Ovary (tissue), 9 donors: ENCODE results near the gene PIK3R1. TPM values are rescaled to one million over a fixed set of nuclear protein-coding genes. Genes with fewer than 3 reads are reported as not detected.
"Not testable (repeated sequence)": the region's sequence is repeated elsewhere in the genome, so short reads cannot be mapped to it uniquely, and the experiment has no call there.

Source experiments
- DNase-seq, 5 donors: peaks; one replicate each; pipeline ENCODE4 v3.0.0-alpha.2; 2019 to 2020
- H3K27ac ChIP-seq, 2 donors: fragments of 200-600 bp; one replicate each; pipeline versions ENCODE4 v1.5.1 to v1.8.0; 2019 to 2022
- H3K27me3 ChIP-seq: fragments of 200-600 bp; one replicate; pipeline ENCODE4 v1.8.0; 2022
- H3K36me3 ChIP-seq: fragments of 200-600 bp; sonication (generic); one replicate; pipeline ENCODE4 v1.5.1; 2019
- H3K4me1 ChIP-seq: one replicate; pipeline ENCODE4 v1.8.1; 2013; ENCODE audit warnings: mild to moderate bottlenecking, moderate library complexity; ENCODE audit not compliant: insufficient read depth
- H3K4me3 ChIP-seq: fragments of 200-600 bp; sonication (generic); one replicate; pipeline ENCODE4 v1.5.1; 2017
- H3K9me3 ChIP-seq, 2 donors: fragments of 200-600 bp in 1 of 2; sonication (generic) in 1 of 2; one replicate each; pipeline versions ENCODE4 v1.5.1 to v1.8.1; 2013 to 2019; ENCODE audit warnings: mild to moderate bottlenecking in 1 of 2, moderate library complexity in 1 of 2
- EP300 ChIP-seq: sonication (generic); formaldehyde crosslinking; IDR thresholded peaks from one replicate; pipeline ENCODE4 v1.6.1; 2017; ENCODE audit warnings: antibody characterized with exemption
- POLR2A ChIP-seq: fragments of 450-650 bp; IDR thresholded peaks from one replicate; pipeline ENCODE4 v1.6.1; 2017; ENCODE audit warnings: antibody characterized with exemption, mild to moderate bottlenecking, moderate library complexity
- WGBS, 3 donors: extraction: QIAGEN DNeasy Blood & Tissue Kit in 1 of 3; methylation state at CpG; one replicate each; pipeline versions ENCODE4 v1.1.5 to v1.1.7; 2013 to 2017; 5-methylcytosine and 5-hydroxymethylcytosine counted together
- intact Hi-C, 4 donors: fragments of 100-400 bp; cut with DNase I; formaldehyde crosslinking; loops; one replicate each; pipeline versions ENCODE4 v1.11.0 to v1.15.1; 2022 to 2023
- polyA plus RNA-seq, 2 donors: library from polyadenylated mRNA; stranded (reverse); fragments of 200-250 nt in 1 of 2; fragments of 350-450 nt in 1 of 2; fragmentation: Illumina TruSeq in 1 of 2; extraction: RNeasy Lipid Tissue Mini Kit (QIAGEN cat#74804) in 1 of 2; gene quantifications; one replicate each; pipeline ENCODE4 v1.2.3, GENCODE V29; 2013 to 2014
- total RNA-seq, 7 donors: library from RNA; depleted of rRNA in 2 of 7; stranded (reverse); fragments of >200 nt in 2 of 7; fragmentation: NEBNext Ultra II Directional in 3 of 7; extraction: Animal tissue kit (Norgen Biotek cat#: 25700) in 3 of 7; gene quantifications; one replicate each; pipeline versions ENCODE4 v1.1.0 to v1.2.4, GENCODE V29; 2016 to 2023
- TF ChIP-seq, protein P1 (sequence below), 3 donors: fragments of 450-650 bp in 2 of 3; fragments of 200-600 bp in 1 of 3; IDR thresholded peaks; one replicate each; pipeline versions ENCODE4 v1.5.1 to v1.8.0; 2016 to 2022; ENCODE audit warnings: antibody characterized with exemption in 3 of 3, mild to moderate bottlenecking in 1 of 3
- donor health status: DM: no; HTN: no; CAD: no; lungs with moderate emphysema.
- donor health status: DM: no; HTN: no; CAD: no.
- donor health status: Bipolar disorder and iron deficiency.
- donor health status: DM: yes; HTN: yes; CAD: no.
- donor health status: DM: no; HTN: no; CAD: no.
- donor health status: DM: yes; HTN: yes; CAD: no.

PIK3R1 gene
- total and polyA plus RNA-seq, 9 donors = 25.2 to 206 (median 81.2) TPM

- H3K4me3 ChIP-seq = no peak overlapping the region
These were observed 16.7 kb downstream of the PIK3R1 start for GRCh38 chr5:68232277-68232676.

DNA sequence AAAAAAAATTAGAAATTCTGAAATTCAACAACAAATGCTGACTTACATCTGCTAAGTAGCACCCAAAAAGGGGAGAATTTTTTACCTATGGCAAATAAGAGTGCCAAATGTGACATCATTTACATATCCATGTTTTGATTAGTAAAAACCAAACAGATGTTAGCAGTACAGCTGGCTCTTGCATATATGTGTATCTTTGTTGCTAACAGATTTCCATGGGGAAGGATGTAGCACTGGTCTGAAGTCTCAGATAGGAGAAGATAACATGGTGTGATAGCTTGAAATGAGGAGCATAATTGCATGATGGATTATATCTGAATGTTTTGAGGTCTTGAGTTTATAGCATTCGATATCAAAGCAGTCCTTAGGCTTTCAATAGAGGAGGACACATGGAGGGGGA lies 17.5 kb downstream of the PIK3R1 start:
- DNase-seq = no peak
- Histone ChIP-seq H3K27me3 (no peaks in the 10 kb centered on the region), H3K4me3 (no peak overlapping the region), H3K9me3 (no peaks in the 10 kb centered on the region), H3K27ac (no peak overlapping the region), H3K4me1 (peaks cover 18% of the 10 kb centered on the region), H3K36me3 (no peaks in the 10 kb centered on the region)
- 78 to 82% (median 78%) methylated on average over 1 of the region's 1 CpG for WGBS, 3 donors
- intact Hi-C loops = no loop called here
- TF ChIP-seq EP300 (no peak), POLR2A (no peak)
- TF ChIP-seq, protein P1, sequence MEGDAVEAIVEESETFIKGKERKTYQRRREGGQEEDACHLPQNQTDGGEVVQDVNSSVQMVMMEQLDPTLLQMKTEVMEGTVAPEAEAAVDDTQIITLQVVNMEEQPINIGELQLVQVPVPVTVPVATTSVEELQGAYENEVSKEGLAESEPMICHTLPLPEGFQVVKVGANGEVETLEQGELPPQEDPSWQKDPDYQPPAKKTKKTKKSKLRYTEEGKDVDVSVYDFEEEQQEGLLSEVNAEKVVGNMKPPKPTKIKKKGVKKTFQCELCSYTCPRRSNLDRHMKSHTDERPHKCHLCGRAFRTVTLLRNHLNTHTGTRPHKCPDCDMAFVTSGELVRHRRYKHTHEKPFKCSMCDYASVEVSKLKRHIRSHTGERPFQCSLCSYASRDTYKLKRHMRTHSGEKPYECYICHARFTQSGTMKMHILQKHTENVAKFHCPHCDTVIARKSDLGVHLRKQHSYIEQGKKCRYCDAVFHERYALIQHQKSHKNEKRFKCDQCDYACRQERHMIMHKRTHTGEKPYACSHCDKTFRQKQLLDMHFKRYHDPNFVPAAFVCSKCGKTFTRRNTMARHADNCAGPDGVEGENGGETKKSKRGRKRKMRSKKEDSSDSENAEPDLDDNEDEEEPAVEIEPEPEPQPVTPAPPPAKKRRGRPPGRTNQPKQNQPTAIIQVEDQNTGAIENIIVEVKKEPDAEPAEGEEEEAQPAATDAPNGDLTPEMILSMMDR (IDR thresholded peaks at IDR 0.05) = no peak

More at GRCh38 chr5:68232277-68232676, 16.7 kb downstream of the PIK3R1 start:
- Histone ChIP-seq H3K27me3 (no peaks in the 10 kb centered on the region), H3K9me3 (no peaks in the 10 kb centered on the region), H3K27ac (no peak overlapping the region), H3K36me3 (no peaks in the 10 kb centered on the region), H3K4me1 (peaks cover 15% of the 10 kb centered on the region)
- DNase-seq = no peak
- 67 to 76% (median 71%) methylated on average over 4 of the region's 4 CpGs for WGBS, 3 donors
- intact Hi-C loops = no loop called here
- TF ChIP-seq, protein P1 (IDR thresholded peaks at IDR 0.05) = no peak
- TF ChIP-seq EP300 = no peak

DNA sequence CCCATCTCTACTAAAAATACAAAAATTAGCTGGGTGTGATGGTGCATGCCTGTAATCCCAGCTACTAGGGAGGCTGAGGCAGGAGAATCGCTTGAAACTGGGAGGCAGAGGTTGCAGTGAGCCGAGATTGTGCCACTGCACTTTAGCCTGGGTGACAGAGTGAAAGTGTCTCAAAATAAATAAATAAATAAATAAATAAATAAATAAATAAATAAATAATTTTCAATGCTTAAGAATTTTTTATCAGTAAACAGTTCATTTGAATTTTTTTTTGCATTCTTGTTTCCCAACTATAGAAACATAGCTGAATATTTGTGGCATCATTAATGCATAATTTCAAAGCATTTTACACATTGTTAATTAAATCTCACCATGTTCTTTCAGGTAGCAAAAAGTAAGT lies 19.7 kb downstream of the PIK3R1 start:
- H3K4me1 ChIP-seq = peaks cover 22% of the 10 kb centered on the region
- DNase-seq, H3K27me3 ChIP-seq, H3K36me3 ChIP-seq, H3K27ac ChIP-seq, intact Hi-C loops, H3K4me3 ChIP-seq, H3K9me3 ChIP-seq: not testable (repeated sequence)
- WGBS, 3 donors = 93 to 98% (median 95%) methylated on average over 2 of the region's 2 CpGs

DNA sequence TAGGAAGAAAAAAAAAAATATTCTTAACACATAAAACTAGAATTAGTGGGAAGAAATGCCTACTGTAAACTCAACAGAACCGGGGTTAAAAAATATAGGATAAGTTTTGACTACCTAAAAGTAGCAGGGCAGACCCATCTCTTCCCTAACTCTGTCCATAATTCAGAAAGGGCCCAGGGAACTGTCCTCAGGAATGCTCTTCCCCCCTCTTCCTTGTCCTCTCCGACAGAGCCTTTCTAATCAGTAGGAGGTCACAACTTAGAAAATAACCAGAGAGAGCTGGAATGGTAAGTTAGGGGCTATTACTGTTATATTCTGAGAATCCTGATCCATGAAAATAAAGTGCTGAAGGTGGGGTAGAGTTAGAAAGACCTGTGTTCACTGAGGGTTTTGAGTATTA lies 22.2 kb downstream of the PIK3R1 start:
- peaks cover 17% of the 10 kb centered on the region for H3K4me1 ChIP-seq
- no peaks in the 10 kb centered on the region for H3K9me3 ChIP-seq
- TF ChIP-seq, protein P1 (IDR thresholded peaks at IDR 0.05) = no peak
- TF ChIP-seq POLR2A (no peak), EP300 (no peak)
- peak overlapping the region in 1 of 2 donors; percentile 41 for H3K27ac ChIP-seq
- no peak for DNase-seq
- no peaks in the 10 kb centered on the region for H3K27me3 ChIP-seq
- WGBS, 3 donors = 46 to 53% (median 49%) methylated on average over 2 of the region's 2 CpGs
- no peaks in the 10 kb centered on the region for H3K36me3 ChIP-seq
- intact Hi-C loops = no loop called here
- no peak overlapping the region for H3K4me3 ChIP-seq

DNA sequence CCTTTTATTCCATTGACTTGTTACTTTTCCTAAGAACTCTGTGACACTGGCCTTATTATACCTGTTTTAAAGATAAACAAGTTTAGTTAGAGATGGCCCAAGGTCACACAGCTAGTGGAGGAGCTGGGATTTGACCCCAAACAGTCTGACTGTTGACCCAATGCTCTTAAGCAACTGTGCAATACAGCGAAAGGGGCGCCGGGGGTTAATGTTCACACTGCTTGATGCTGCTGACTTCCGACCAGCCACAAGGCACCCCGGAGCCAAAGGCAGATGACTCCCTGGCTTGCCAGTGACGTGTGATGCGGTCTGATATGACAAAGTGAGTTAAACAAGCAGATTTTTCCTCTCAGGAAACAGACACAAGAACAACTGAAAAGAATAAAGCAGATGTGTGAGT lies 23.9 kb downstream of the PIK3R1 start:
- no peaks in the 10 kb centered on the region for H3K9me3 ChIP-seq
- TF ChIP-seq POLR2A = no peak
- TF ChIP-seq, protein P1 (IDR thresholded peaks at IDR 0.05) = no peak
- peak overlapping the region; percentile 11 for H3K4me3 ChIP-seq
- peaks cover 15% of the 10 kb centered on the region for H3K4me1 ChIP-seq
- H3K27ac ChIP-seq = peak overlapping the region in 1 of 2 donors; percentile 60
- peak; percentile 66 to 73 (median 70) for DNase-seq
- WGBS, 3 donors = 4 to 8% (median 4%) methylated on average over 7 of the region's 7 CpGs
- no peaks in the 10 kb centered on the region for H3K36me3 ChIP-seq
- intact Hi-C loops = no loop called here
- no peaks in the 10 kb centered on the region for H3K27me3 ChIP-seq
